GM21526 (cell line): Measurements from ENCODE around the gene SEMA4B.
"Not testable (repeated sequence)": the region's sequence is repeated elsewhere in the genome, so short reads cannot be mapped to it uniquely, and the experiment has no call there.

Experiments used
- ATAC-seq: cut with Tn5 transposase; IDR thresholded peaks from one replicate; pipeline ENCODE4 v1.9.1; 2021; ENCODE audit warnings: moderate library complexity; ENCODE audit not compliant: unreplicated experiment, low FRiP score

The SEMA4B gene

DNA sequence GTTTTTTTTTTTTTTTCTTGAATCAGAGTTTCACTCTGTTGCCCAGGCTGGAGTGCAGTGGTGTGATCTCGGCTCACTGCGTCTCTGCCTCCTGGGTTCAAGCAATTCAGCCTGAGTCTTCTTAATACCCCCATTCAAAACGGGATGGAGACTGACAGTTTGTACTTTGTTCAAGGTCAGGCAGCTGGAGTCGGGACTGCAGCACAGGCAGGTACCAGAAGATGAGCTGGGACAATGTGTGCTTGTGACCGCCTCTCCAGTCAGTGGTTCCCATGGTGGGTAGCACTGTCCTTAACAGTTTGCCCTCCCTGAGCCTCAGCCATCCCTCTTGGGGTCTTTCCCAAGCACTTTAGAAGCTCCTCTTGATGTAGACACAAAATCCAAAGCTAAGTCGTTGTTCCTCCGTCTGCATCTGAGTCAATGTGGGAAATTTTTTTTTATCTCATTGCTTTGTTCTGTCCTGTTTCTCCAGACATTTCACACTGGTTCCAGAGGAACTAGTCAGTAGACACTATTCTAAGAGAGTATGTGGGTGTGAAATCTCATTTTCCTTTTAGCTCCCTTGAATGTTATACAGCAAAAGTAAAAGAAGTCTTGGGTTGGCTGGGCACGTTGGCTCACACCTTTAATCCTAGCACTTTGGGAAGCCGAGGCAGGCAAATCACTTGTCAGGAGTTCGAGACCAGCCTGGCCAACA, 43.0 kb downstream of the SEMA4B start:
- no peak for ATAC-seq

DNA sequence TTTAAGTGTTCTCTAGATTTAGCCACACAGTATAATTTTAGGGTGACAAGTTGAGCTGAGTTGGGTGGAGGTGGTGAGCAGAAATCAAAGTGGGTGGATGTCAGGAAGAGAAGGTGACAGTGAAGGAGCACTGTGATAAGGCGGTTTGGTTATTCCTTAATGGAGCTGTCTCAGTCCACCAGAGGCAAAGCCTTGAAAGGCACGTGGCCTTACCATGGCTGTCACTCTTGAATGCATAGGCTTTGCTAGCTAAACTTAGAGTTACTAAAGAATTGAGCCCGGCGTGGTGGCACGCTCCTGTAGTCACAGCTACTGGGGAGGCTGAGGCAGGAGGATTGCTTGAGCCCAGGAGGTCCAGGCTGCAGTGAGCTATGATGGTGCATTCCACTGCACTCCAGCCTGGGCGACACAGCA, 47.7 kb downstream of the SEMA4B start:
- no peak for ATAC-seq

DNA sequence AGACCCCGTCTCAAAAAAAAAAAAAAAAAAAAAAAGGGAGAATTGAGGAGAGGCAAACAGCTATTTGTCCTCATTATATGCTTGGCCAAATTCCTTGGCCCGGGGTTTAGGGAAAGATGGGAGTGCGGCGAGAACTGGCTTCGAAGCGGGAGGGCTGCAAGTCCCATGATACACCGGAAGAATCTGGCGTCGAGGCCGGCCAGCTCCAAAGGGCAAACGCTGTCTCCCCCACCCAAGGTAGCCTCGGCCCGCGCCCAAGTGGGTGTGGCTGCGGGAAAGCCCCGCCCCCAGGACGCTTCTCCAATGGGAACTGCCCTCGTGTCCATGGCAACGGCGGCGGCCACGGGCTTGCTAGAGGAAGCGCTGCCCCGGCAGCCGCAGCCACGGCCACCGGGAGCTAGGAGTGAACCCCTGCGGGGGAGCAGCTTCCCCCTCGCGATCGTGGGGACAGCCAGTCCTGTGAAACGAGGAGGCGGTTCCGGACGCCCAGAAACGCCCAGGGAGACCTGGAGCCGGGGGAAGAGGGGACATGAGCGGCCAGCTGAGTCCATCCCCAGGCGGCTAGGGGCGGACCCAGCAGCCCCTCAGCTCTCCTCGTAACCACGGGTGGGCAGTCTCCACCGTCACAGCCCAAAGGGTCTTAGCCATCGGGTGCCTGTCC, 48.2 kb downstream of the SEMA4B start, which contains the start of gene TTLL13:
TTLL13 (plus strand) TSS at position 354 of the 661 bp plus-strand sequence. CDS start 1,075 bp downstream, outside the sequence.
- ATAC-seq, result no peak

DNA sequence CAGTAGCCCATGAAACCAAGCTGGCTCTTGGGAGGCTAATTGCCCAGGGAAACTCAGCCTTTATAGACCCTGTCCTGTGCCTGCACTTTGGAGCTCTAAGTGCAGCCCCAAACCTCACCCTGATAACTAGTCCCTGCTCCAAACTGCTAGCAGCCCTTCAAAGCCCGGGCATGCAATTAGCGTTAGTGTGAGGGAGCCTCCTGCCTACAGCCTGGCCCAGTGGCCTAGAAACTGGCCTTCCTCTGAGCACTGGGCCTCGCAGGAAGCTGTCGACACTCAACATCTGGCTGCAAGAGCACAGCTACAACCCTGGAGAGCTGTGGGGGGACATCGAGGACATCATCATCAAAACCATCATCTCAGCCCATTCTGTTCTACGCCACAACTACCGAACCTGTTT, 56.6 kb downstream of the SEMA4B start:
- ATAC-seq, result no peak

DNA sequence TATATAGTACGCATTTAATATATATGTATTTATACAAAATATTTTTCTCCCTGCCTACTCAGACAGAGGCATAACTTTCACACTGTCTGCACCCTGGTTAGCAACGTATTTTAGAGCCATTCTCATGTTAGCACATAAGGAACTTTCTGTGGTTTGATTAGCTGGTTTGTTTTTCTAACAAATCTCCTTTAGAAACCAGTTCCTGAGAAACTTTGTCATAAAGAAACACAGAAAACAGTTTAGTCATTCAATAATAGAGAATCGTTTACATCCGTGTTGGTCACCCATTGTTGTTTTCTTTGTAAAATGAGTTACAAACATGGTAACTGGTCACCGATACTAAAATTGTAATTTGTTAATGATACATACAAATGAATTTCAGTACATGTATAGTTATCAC, 58.4 kb downstream of the SEMA4B start:
- peak; percentile 51 for ATAC-seq

DNA sequence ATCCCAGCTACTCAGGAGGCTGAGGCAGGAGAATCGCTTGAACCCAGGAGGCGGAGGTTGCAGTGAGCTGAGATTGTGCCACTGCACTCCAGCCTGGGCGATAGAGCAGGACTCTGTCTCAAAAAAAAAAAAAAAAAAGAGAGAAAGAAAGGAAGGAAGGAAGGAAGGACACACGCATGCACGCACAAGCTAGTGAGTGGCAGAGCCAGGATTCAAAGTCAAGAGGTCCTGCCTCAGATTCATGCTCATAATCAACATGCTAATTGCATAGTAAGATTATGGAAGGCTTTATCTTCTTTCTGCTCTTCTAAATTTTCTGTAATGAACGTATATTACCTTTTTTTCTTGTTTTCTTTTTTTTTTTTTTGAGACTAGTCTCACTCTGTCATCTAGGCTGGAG, 59.6 kb downstream of the SEMA4B start:
- not testable (repeated sequence) for ATAC-seq

DNA sequence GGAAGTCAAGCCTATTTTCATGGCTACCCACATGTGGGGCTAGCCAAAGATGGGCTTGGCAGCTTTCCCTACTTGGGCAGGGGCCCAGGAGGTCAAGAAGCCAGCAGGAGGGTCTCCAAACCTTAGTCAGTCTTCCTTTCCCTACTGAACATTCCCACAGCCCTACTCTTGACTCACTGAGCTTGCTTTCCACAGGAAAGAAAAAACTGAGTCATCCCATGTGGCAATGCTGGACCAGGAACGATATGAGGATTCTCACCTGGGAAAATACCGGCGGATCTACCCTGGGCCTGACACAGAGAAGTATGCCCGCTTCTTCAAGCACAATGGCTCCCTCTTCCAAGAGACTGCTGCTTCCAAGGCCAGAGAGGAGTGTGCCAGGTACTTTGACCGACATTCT, 60.7 kb downstream of the SEMA4B start:
- ATAC-seq, result no peak

DNA sequence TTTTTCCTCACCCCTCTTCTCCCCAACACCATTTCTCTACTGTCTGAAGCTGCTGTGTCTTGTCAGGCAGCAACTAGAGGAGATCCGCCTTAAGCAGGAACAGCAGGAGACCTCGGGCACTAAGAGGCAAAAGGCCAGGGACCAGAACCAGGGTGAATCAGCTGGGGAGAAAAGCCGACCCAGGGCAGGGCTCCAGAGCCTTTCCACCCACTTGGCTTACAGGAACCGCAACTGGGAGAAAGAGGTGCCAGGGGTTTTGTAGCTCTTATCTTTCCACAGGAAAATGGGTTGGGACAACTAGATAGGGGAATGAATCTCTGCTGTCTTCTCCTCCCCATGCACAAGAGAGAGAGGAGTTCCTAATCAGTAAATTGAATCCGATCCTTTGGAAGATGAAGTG, 61.3 kb downstream of the SEMA4B start:
- no peak for ATAC-seq

DNA sequence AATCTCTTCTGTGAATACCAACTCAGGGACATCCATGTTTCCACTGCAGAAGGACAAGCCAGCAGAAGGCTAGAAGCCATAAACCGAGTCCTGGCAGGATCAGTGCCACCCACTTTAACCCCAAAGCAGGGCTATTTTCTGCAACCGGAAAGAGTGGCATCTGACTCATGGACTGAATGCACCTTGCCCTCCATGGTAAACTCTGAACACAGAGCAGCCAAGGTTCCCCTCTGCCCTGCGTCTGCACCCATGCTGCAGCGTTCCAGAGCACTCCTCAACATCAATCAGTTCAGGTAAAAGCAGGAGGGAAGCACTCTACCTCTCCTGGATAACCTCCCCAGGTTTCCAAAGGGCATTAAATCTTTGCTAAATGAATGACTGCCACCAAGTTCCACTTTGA, 63.5 kb downstream of the SEMA4B start:
- no peak for ATAC-seq

DNA sequence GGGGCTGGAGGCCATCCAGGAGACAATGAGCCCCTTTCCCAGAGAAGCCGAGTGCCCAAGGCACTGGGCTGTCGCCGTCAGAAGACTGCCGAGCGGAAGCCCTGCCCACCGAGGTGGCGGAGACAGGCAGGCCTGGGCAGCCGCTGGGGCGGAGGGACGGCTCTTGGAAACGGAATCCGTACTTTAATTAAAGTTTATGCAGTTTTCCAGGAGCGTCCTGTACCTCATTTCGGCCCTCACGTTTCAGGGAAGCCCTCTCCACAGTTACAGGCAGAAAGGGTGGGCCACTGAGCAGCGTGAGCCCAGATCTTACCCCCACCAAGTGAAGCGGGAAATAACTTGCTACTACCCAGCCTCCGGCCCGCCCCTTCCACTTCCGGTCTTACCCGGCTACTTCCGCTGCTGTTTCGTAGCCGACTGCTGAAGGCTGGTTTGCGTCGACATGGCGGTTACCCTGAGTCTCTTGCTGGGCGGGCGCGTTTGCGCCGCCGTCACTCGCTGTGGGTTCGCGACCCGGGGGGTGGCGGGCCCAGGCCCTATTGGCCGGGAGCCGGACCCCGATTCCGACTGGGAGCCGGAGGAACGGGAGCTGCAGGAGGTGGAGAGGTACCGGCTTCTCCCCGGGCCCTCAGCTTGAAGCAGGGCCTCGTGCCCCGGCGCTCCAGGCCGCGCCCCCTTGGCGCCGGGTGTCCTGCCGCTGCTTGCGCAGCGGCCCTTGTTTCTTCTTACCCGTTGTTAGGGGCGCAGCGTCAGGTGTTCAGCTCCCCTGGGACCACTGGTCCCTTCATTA, 64.3 kb downstream of the SEMA4B start, which contains the start of gene NGRN:
NGRN (plus strand) TSS at position 402 of the 790 bp plus-strand sequence; CDS start at position 443, 41 bp downstream.
- peak; percentile 93 for ATAC-seq

DNA sequence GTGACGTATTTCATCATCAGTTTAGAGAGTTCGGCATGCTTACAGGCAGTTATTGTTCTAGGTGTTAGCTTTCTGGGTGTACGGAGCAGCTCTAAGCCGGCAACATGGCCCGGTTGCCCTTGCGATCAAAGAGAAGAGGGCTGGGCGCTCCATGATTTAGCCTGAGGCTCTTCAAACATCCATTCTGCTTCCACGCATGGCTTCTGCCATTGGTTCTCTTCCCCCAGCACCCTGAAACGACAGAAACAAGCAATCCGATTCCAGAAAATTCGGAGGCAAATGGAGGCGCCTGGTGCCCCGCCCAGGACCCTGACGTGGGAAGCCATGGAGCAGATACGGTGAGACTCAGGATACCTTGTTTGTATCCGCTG, 64.9 kb downstream of the SEMA4B start:
- no peak for ATAC-seq

DNA sequence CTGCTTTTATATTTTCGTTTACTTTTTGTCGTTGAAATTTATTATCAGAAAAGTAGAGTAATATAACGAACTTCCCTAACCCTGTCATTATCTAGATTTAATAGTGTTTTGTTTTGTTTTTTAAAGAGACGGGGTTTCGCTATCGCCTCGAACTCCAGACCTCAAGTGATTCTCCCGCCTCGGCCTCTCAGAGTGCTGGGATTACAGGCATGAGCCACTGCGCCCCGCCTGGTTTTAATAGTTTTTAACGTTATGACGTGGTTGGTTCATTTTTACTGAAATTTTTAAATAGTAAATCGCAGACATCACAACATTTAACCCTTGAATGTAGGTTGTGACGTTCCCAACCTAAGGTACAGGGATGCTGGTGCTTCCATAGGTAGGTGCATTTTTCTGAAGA, 65.4 kb downstream of the SEMA4B start:
- ATAC-seq, result no peak

DNA sequence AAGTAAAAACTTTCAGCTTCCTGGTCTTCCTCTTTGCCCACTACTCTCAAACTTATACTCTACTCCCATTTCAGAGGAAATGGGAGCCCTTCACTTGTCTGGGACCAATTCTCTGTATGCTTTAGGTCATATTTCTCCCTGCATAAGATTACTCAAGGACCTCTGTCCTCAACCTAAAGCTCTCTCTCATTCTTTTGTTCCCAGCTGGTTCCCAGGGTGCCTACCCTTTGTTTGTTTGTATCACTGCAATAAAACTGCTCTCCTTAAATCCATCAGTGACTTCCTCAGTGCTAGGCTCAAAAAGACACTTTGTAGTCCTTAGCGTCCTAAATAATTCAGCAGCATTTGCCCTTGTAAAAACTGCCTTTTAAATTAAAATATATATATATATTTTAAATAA, 67.3 kb downstream of the SEMA4B start:
- no peak for ATAC-seq

DNA sequence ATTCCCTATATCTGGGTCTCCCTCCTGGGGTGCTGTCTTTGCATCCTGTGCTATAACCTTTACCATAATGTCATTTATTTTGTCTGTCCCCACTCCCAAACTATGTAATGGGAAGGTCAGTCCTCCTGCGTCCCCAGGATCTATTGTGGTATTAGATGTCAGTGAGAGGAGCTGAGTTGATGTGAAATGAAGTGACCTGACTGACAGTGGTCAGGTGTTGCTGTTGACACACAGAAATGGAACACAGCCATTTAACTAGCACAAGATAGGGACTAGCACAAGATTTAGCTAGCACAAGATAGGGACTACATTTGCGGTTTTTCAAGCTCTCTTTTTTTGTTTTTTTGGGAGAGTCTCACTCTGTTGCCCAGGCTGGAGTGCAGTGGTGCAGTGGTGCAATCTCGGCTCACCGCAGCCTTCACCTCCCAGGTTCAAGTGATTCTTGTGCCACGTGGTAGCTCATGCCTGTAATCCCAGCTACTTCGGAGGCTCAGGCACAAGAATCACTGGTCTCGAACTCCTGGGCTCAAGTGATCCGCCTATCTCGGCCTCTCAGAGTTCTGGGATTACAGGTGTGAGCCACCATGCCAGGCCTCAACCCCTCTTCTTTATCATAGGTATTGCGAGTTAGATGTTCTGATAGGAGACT, 69.5 kb downstream of the SEMA4B start:
- no peak for ATAC-seq

DNA sequence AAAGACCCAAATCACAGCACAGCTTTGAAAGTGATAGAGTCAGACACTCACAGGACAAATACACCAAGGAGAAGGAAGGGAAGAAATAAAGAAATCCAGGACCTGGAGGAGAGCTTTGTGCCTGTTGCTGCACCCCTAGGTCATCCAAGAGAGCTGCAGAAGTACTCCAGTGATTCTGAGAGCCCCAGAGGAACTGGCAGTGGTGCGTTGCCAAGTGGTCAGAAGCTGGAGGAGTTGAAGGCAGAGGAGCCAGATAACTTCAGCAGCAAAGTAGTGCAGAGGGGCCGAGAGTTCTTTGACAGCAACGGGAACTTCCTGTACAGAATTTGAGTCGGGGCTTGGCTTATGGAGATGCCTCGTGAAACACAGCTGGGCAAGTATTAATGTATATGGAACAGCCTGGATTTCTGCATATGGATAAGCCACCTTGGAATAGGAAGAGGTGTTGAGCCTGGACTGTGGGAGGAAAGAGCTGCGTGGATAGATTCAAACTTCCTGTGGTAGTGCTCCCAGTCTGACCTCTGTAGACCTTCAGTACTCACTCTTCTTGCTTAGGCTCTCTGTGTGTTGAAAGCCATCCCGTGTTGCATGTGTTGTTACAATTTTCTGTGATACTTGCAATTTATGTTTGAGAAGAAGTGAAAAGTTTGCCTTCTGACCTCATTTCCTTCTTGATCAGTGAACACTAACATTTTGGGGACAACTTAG, 70.5 kb downstream of the SEMA4B start:
- no peak for ATAC-seq

DNA sequence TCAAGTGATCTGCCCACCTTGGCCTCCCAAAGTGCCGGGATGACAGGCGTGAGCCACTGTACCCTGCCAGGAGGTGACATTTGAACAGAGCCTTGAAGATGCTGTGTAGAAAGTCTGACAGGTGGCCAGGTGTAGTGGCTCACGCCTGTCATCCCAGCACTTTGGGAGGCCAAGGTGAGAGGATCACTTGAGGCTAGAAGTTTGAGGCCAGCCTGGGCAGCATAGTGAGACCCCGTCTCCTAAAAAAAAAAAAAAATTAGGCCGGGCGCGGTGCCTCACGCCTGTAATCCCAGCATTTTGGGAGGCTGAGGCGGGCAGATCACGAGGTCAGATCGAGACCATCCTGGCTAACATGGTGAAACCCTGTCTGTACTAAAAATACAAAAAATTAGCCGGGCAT, 77.3 kb downstream of the SEMA4B start:
- not testable (repeated sequence) for ATAC-seq
